K562 (cell line): Measurements from ENCODE around the gene ATL2. TPM values are rescaled to one million over a fixed set of nuclear protein-coding genes. Genes with fewer than 3 reads are reported as not detected.

Source experiments
- ATAC-seq: fragments of 200-7000 bp; cut with Tn5 transposase; 3 replicates; pipeline ENCODE4 v1.9.1; 2020; ENCODE audit warnings: moderate library complexity
- BruUV-seq: library from RNA; stranded (reverse); fragments of 400-500 nt; replicated peaks from 2 replicates; lab custom pipeline; 2021; lab: Mats Ljungman, UMichigan
- CTCF ChIA-PET: fragments of 300-600 bp; formaldehyde crosslinking; extraction: SDS; loops from one replicate; lab custom pipeline; 2021; ENCODE audit warnings: low intra/inter-chr PET ratio; lab: Yijun Ruan, JAX
- POLR2A ChIA-PET: fragments of 300-600, 350-650 bp; sonication (Branson Sonifier 250); formaldehyde crosslinking; extraction: SDS; loops from one replicate; lab custom pipeline; 2021; ENCODE audit warnings: antibody characterized with exemption, inconsistent platforms; lab: Yijun Ruan, JAX
- DNase-seq, 4 experiments: peaks; one replicate each; pipeline versions ENCODE4 v3.0.0 to v3.0.0-alpha.2; 2011 to 2018; ENCODE audit warnings: low spot score in 3 of 4, mixed read lengths in 3 of 4; ENCODE audit errors: extremely low read depth in 1 of 4
- FAIRE-seq: peaks from 2 replicates; lab custom pipeline; 2011; peaks lifted over from hg19 to GRCh38; lab: Jason Lieb, UNC
- H2AFZ ChIP-seq: 2 replicates; pipeline ENCODE4 v1.6.0; 2011; ENCODE audit warnings: low read depth, low read length, control low read depth, inconsistent platforms
- H3K27ac ChIP-seq: fragments of 200-600 bp; 3 replicates; pipeline ENCODE4 v1.8.0; 2011; ENCODE audit warnings: low read depth, mild to moderate bottlenecking, control low read depth, inconsistent platforms, low read length, moderate library complexity, mixed read lengths; ENCODE audit errors: extremely low read depth
- H3K27me3 ChIP-seq, 2 experiments: fragments of 300-600 bp in 1 of 2; 2 replicates in 1 of 2; 3 replicates in 1 of 2; pipeline versions ENCODE4 v1.6.0 to v1.8.0; 2011; ENCODE audit warnings: inconsistent platforms in 2 of 2, low read length in 2 of 2, mild to moderate bottlenecking in 1 of 2, mixed read lengths in 1 of 2, moderate library complexity in 1 of 2; ENCODE audit not compliant: control insufficient read depth in 2 of 2, insufficient read depth in 2 of 2
- H3K36me3 ChIP-seq: fragments of 300-600 bp; 3 replicates; pipeline ENCODE4 v1.8.0; 2011; ENCODE audit warnings: mild to moderate bottlenecking, low read length, inconsistent platforms; ENCODE audit not compliant: control insufficient read depth, insufficient read depth
- H3K4me1 ChIP-seq, 2 experiments: fragments of 200-600 bp in 1 of 2; replicated peaks in 1 of 2; 2 replicates in 1 of 2; 3 replicates in 1 of 2; pipeline versions ENCODE4 v1.5.1 to v1.8.0; 2011; ENCODE audit warnings: inconsistent platforms in 2 of 2, low read length in 2 of 2, mild to moderate bottlenecking in 1 of 2, mixed read lengths in 1 of 2, moderate library complexity in 1 of 2; ENCODE audit not compliant: control insufficient read depth in 2 of 2, insufficient read depth in 2 of 2
- H3K4me2 ChIP-seq: 2 replicates; pipeline ENCODE4 v1.6.1; 2011; ENCODE audit warnings: low read length, control low read depth, inconsistent platforms, mixed read lengths; ENCODE audit not compliant: insufficient read depth
- H3K4me3 ChIP-seq: fragments of 200-600 bp; sonication (generic), shearing (Covaris generic); 2 replicates; pipeline ENCODE4 v1.5.1; 2016; ENCODE audit warnings: control low read depth, inconsistent platforms
- H3K79me2 ChIP-seq: fragments of 200-600 bp; 3 replicates; pipeline ENCODE4 v1.8.0; 2011; ENCODE audit warnings: low read length, inconsistent platforms; ENCODE audit not compliant: control insufficient read depth, insufficient read depth
- H3K9ac ChIP-seq, 2 experiments: 2 replicates each; pipeline versions ENCODE4 v1.6.0 to v1.6.1; 2011; ENCODE audit warnings: low read depth in 2 of 2, low read length in 2 of 2, control low read depth in 1 of 2, inconsistent platforms in 1 of 2, mild to moderate bottlenecking in 1 of 2, mixed read lengths in 1 of 2; ENCODE audit not compliant: insufficient read depth in 1 of 2
- H3K9me1 ChIP-seq: one replicate; pipeline ENCODE4 v1.6.0; 2011; ENCODE audit warnings: inconsistent platforms, mild to moderate bottlenecking, low read length, moderate library complexity; ENCODE audit not compliant: control insufficient read depth, insufficient read depth
- H3K9me3 ChIP-seq: replicated peaks from 2 replicates; pipeline ENCODE4 v1.5.1; 2011; ENCODE audit warnings: low read depth, low read length, inconsistent platforms; ENCODE audit not compliant: control insufficient read depth, insufficient read depth
- H4K20me1 ChIP-seq: replicated peaks from 2 replicates; pipeline ENCODE4 v1.6.1; 2011; ENCODE audit warnings: low read length, inconsistent platforms, mixed read lengths; ENCODE audit not compliant: control insufficient read depth, insufficient read depth
- ARID2 ChIP-seq: fragments of 450-650 bp; IDR thresholded peaks from 2 replicates; pipeline ENCODE4 v1.6.1; 2017; ENCODE audit warnings: antibody characterized with exemption, mild to moderate bottlenecking
- BRF1 ChIP-seq: IDR thresholded peaks from 3 replicates; pipeline ENCODE4 v1.6.1; 2011; ENCODE audit warnings: borderline replicate concordance, mild to moderate bottlenecking; ENCODE audit not compliant: insufficient read length; ENCODE audit errors: extremely low read depth
- DMBX1 ChIP-seq: fragments of 250-450 bp; sonication (Bioruptor Pico); IDR thresholded peaks from 2 replicates; pipeline ENCODE4 v1.8.0; 2022; ENCODE audit warnings: inconsistent platforms, mild to moderate bottlenecking, moderate library complexity, borderline replicate concordance
- FOXM1 ChIP-seq, 2 experiments: fragments of 450-650 bp in 1 of 2; sonication (generic) in 1 of 2; formaldehyde crosslinking in 1 of 2; IDR thresholded peaks; 2 replicates each; pipeline versions ENCODE4 v1.6.1 to v1.9.0; 2017 to 2022; ENCODE audit warnings: low read depth in 2 of 2, mild to moderate bottlenecking in 2 of 2, missing genetic modification reagents in 1 of 2, moderate library complexity in 1 of 2
- MAFK ChIP-seq: IDR thresholded peaks from 2 replicates; pipeline ENCODE4 v1.6.1; 2011; ENCODE audit warnings: low read length, improper control_type of control experiment
- NEUROD1 ChIP-seq: fragments of 150-350 bp; IDR thresholded peaks from 2 replicates; pipeline ENCODE4 v1.6.1; 2014; ENCODE audit warnings: borderline replicate concordance, low read length, low read depth; ENCODE audit not compliant: partially characterized antibody
- NR4A1 ChIP-seq, 2 experiments: fragments of 250-450 bp in 1 of 2; fragments of 450-650 bp in 1 of 2; sonication (Bioruptor Pico) in 1 of 2; IDR thresholded peaks; 2 replicates each; pipeline versions ENCODE4 v1.4.0 to v1.6.1; 2016 to 2020; ENCODE audit warnings: mild to moderate bottlenecking in 2 of 2, missing compliant biosample characterization in 1 of 2, missing genetic modification characterization in 1 of 2, moderate library complexity in 1 of 2
- PTTG1 ChIP-seq: fragments of 450-650 bp; IDR thresholded peaks from 2 replicates; pipeline ENCODE4 v1.6.1; 2016; ENCODE audit warnings: low read depth, mild to moderate bottlenecking, missing genetic modification characterization, missing compliant biosample characterization
- SREBF2 ChIP-seq: sonication (generic); formaldehyde crosslinking; IDR thresholded peaks from 2 replicates; pipeline ENCODE4 v1.4.0; 2020; ENCODE audit warnings: mild to moderate bottlenecking, missing genetic modification reagents
- ZBTB26 ChIP-seq: fragments of 450-650 bp; formaldehyde crosslinking; IDR thresholded peaks from 2 replicates; pipeline ENCODE4 v1.4.0; 2022; ENCODE audit warnings: missing genetic modification characterization
- ZNF253 ChIP-seq: fragments of 250-450 bp; sonication (Bioruptor Pico); conservative IDR thresholded peaks from 2 replicates; pipeline ENCODE4 v1.6.1; 2021; ENCODE audit warnings: mild to moderate bottlenecking
- WGBS: fragments of 100-300 bp; shearing (Covaris generic); methylation state at CpG from one replicate; pipeline ENCODE4 v1.1.6; 2016; ENCODE audit warnings: low coverage, mixed read lengths; ENCODE audit not compliant: insufficient coverage; ENCODE audit errors: missing lambda C conversion rate; 5-methylcytosine and 5-hydroxymethylcytosine counted together
- in situ Hi-C: fragments of 300-500 bp; cut with MboI; formaldehyde crosslinking; loops from 4 replicates; pipeline ENCODE4 v1.15.0; 2018; ENCODE audit warnings: inconsistent platforms, mixed read lengths
- intact Hi-C: fragments of 100-400 bp; cut with micrococcal nuclease; formaldehyde crosslinking; loops from 2 replicates; pipeline ENCODE4 v1.14.2; 2022
- polyA plus RNA-seq, 8 experiments: library from polyadenylated mRNA; depleted of rRNA in 4 of 8; stranded (reverse) in 5 of 8; unstranded in 3 of 8; fragments of >200 nt; fragmentation: Nextera tagmentation in 2 of 8; fragmentation: Illumina TruSeq in 1 of 8; extraction: Ambion mirVana in 2 of 8; extraction: Trizol in 1 of 8; gene quantifications; 2 replicates each; pipeline versions ENCODE4 v1.2.1 to v1.2.3, GENCODE V29; 2011 to 2014; ENCODE audit warnings: inconsistent platforms in 1 of 8, missing spikeins in 1 of 8
- total RNA-seq, 7 experiments: library from RNA; depleted of rRNA in 6 of 7; stranded (reverse); fragments of >200 nt in 6 of 7; fragmentation: Illumina TruSeq in 2 of 7; extraction: Trizol in 2 of 7; gene quantifications; 2 replicates each; pipeline versions ENCODE4 v1.2.1 to v1.2.3, GENCODE V29; 2011 to 2021; ENCODE audit warnings: low replicate concordance in 1 of 7
- TF ChIP-seq, protein P1 (sequence below), 3 experiments: IDR thresholded peaks in 2 of 3; conservative IDR thresholded peaks in 1 of 3; 2 replicates each; pipeline ENCODE4 v1.5.1; 2011 to 2012; ENCODE audit warnings: low read length in 3 of 3, mild to moderate bottlenecking in 3 of 3, control low read depth in 2 of 3, improper control_type of control experiment in 1 of 3, inconsistent platforms in 1 of 3, low read depth in 1 of 3, mixed read lengths in 1 of 3, moderate library complexity in 1 of 3; ENCODE audit not compliant: insufficient read depth in 2 of 3
- TF ChIP-seq, protein P2 (sequence below): fragments of 250-450 bp; sonication (Bioruptor Pico); IDR thresholded peaks from 2 replicates; pipeline ENCODE4 v1.8.0; 2022; ENCODE audit warnings: moderate library complexity, mild to moderate bottlenecking, inconsistent platforms

The ATL2 gene
- total and polyA plus RNA-seq, 9 of the 15 experiments (the other 6 are each of a cell fraction or from before 2014, with no cell fraction given), result 12.0 to 80.8 (median 70.2) TPM

- TF ChIP-seq PTTG1 (tag) (no peak), MAFK (no peak)
Measured at GRCh38 chr2:38406597-38407110, 29.6 kb upstream of the ATL2 start (continued).

- no peak for ATAC-seq
- Histone ChIP-seq H2AFZ (no peak overlapping the region), H3K9ac (no peak overlapping the region), H3K27me3 (no peaks in the 10 kb centered on the region; a peak in 1 of 5 replicates), H3K27ac (no peak overlapping the region), H3K4me3 (no peak overlapping the region), H3K9me3 (no peaks in the 10 kb centered on the region), H3K36me3 (no peaks in the 10 kb centered on the region), H3K79me2 (no peaks in the 10 kb centered on the region), H3K9me1 (no peaks in the 10 kb centered on the region), H4K20me1 (no peaks in the 10 kb centered on the region), H3K4me1 (peaks cover 0 to 5% of the 10 kb centered on the region in 2 experiments; a peak in 3 of 5 replicates), H3K4me2 (no peak overlapping the region)
- in situ Hi-C loops, result no loop called here
- no peak for FAIRE-seq
- CTCF ChIA-PET, result no interaction called here
- POLR2A ChIA-PET, result interaction anchor here (1.6 kb wide), 1 partner anchor 11 kb away, joined by 4 read pairs; no protein-coding TSS in a partner anchor
- no TSS peak for BruUV-seq
- TF ChIP-seq NEUROD1 (no peak), SREBF2 (CRISPR knock-in tag) (no peak), DMBX1 (CRISPR knock-in tag) (no peak), ARID2 (no peak), FOXM1 (IDR thresholded peaks at IDR 0.05; ENCODE audit: low read depth) (no peak), FOXM1 (CRISPR knock-in tag; IDR thresholded peaks at IDR 0.05; ENCODE audit: low read depth) (no peak), ZNF253 (no peak), ZBTB26 (CRISPR knock-in tag) (no peak), NR4A1 (CRISPR knock-in tag; IDR thresholded peaks at IDR 0.05) (no peak), NR4A1 (tag; IDR thresholded peaks at IDR 0.05) (no peak), BRF1 (no peak)
- TF ChIP-seq, protein P1, sequence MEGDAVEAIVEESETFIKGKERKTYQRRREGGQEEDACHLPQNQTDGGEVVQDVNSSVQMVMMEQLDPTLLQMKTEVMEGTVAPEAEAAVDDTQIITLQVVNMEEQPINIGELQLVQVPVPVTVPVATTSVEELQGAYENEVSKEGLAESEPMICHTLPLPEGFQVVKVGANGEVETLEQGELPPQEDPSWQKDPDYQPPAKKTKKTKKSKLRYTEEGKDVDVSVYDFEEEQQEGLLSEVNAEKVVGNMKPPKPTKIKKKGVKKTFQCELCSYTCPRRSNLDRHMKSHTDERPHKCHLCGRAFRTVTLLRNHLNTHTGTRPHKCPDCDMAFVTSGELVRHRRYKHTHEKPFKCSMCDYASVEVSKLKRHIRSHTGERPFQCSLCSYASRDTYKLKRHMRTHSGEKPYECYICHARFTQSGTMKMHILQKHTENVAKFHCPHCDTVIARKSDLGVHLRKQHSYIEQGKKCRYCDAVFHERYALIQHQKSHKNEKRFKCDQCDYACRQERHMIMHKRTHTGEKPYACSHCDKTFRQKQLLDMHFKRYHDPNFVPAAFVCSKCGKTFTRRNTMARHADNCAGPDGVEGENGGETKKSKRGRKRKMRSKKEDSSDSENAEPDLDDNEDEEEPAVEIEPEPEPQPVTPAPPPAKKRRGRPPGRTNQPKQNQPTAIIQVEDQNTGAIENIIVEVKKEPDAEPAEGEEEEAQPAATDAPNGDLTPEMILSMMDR (IDR thresholded peaks at IDR 0.05 in 2 of 3, conservative IDR thresholded peaks at IDR 0.05 in 1 of 3; ENCODE audit: insufficient read depth in 2 of 3, low read depth in 1 of 3, low read length in 3 of 3), result no peak
- TF ChIP-seq, protein P2, sequence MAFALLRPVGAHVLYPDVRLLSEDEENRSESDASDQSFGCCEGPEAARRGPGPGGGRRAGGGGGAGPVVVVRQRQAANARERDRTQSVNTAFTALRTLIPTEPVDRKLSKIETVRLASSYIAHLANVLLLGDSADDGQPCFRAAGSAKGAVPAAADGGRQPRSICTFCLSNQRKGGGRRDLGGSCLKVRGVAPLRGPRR (CRISPR knock-in tag), result no peak
- intact Hi-C loops, result no loop called here
- 61% methylated on average over 9 of the region's 9 CpGs for WGBS
- no peak for DNase-seq
Measured at GRCh38 chr2:38405917-38406596, 29.0 kb upstream of the ATL2 start.
